ENCODE measurements around the gene SLC12A3.
"Not testable (repeated sequence)": the region's sequence is repeated elsewhere in the genome, so short reads cannot be mapped to it uniquely, and the experiment has no call there.

SLC12A3 gene

DNA sequence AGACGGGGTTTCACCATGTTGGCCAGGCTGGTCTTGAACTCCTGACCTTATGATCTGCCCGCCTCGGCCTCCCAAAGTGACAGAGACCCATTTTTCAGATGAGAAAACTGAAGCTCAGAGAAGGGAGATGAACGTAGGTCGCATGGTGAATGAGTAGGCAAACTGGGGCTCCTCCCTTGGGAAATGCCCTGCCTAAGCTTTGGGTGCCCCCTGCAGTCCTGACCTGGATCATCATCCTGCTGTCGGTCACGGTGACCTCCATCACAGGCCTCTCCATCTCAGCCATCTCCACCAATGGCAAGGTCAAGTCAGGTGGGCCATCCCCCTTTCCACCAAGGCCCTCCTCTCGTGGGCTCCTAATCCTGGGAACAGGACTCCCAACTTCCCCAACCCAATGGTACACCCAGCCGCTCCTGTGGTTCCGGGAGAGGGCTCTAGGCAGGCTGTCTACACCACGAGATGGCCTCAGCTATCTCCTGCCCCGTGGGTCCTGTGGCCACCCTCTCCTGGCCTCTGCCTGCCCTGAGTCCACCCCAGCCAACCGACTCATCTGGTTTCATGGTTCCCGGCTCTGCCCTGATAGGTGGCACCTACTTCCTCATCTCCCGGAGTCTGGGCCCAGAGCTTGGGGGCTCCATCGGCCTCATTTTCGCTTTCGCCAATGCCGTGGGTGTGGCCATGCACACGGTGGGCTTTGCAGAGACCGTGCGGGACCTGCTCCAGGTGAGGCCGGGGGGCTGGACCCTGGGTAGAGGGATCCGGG is 4.7 kb downstream of the SLC12A3 start:
- no peak for DNase-seq

- no peak for DNase-seq
Observed at GRCh38 chr16:56870276-56870888, 5.4 kb downstream of the SLC12A3 start.

DNA sequence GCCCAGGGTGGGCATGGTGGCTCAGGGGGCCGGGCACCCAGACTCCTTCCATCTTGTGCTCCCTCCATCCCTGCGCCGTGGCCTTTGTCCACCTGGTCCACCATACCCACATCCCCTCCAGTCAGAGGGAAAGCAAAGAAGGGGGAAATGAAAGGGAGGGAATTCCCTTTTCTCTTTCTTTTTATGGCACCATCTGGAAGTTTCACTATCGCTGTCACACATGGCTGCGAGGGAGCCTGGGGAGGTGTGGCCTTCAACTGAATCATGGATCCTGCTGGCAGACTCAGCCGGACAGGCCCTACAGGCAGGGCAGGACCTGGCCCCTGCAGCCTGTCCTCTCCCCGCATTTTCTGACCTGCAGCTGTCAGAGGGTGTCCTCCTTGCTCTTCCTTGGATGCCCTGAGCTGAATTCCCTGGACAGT is 6.2 kb downstream of the SLC12A3 start:
- no peak for DNase-seq

DNA sequence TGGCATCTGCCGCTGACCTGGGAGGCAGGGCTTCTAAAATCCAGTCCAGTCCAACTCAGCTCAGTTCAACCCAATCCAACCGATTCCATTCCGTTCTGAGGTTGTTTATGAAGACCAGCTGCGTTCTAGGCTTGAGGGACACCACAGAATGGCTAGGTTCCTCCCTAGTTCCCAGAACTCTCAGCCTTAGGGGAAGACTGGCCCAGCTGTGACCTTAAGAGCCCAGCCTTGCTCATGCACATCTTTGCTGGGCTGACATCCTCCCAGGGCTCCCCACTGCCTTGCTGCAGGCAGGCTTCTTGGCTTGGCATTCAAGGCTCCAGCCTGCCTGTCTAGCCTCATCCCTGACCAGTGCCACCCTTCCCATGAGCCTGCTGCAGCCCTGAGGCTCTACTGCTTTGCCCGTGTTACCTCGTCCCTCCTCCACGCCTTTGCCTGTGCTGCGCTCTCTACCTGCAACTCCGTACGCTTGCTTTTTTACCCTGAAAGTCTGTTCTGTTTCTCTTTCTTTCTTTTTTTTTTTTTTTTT is 7.9 kb downstream of the SLC12A3 start:
- no peak for DNase-seq

DNA sequence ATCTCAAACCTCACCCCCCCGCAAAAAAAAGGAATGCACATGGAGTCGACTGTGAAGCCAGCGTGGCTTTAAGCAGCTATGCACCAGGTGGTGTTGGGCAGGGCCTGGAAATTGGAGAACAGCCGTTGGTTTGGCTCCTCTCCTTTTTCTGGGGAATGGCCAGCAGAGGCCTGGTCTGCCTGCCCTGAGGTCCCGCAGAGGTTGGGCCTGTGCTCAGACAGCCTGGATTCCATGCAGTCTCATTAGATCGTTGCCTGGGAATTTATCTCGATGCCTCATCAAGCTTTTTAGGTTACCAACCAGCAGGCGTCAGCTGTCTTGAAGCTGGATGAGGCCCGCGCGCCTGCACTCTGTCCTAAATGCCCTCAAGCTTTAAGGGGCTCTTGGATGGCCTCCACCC is 9.8 kb downstream of the SLC12A3 start:
- no peak for DNase-seq

DNA sequence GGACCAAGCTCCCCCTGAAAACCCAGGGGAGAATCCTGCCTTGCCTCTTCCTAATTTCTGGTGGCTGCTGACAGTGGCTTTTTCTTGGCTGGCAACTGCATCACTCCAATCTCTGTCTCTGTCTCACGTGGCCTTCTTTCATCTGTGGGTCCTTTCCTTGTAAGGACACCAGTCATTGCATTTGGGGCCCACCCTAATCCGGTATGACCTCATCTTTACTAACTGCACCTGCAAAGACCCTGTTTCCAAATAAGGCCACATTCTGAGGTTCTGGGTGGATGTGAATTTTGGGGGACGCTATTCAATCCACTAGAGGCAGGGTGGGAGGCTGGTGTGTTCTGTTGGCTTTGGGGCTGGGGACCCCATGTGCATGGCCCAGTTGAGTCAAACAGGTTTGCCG is 11.0 kb downstream of the SLC12A3 start:
- no peak for DNase-seq

- DNase-seq = no peak
Observed at GRCh38 chr16:56877486-56878182, 12.6 kb downstream of the SLC12A3 start.

DNA sequence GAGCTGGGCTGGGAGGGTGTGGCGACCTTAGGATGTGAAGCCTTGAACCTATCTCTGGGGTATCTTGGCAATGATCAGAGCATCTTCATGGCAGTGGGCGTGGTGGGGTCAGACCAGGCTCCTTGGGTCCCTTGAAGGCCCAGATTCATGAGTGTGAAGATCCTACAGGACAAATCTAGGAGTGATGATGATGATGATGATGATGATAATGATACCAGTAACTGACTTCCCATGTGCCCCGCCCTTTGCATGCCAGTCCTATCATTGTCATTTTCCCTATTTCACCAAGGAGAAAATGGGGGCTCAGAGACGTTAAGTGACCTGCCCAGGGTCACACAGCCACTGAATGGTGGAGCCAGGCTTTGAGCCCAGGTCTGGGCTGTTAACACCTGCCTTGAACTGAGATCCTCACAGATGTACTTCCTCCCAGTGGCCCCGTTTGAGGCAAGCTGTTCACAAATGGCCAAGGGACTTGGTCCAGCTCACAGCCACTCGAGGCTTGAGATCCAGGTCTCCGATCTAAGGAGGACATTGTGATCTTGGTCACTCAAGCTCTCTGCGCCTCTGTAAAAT is 13.4 kb downstream of the SLC12A3 start:
- DNase-seq = no peak

- no peak for DNase-seq
Observed at GRCh38 chr16:56879276-56879675, 14.3 kb downstream of the SLC12A3 start.

DNA sequence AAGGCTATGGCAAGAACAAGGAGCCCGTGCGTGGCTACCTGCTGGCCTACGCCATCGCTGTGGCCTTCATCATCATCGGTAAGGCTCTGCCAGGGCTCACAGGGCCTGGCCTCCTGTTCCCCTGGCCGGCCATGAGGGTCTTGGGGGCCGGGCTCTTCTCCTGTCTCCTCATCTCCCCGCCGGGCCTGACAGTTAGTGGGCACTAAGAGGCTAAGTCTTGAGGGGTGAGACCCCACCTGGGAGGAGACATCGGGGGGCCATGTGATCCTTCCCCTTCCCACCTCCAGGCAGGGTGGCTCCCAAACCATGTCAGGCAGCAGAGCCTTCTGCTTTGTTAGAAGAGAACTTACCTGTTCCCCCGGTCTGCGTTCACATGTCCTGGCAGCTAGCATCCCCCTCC is 15.2 kb downstream of the SLC12A3 start:
- no peak for DNase-seq

- DNase-seq = no peak
Observed at GRCh38 chr16:56880685-56881084, 15.7 kb downstream of the SLC12A3 start.

DNA sequence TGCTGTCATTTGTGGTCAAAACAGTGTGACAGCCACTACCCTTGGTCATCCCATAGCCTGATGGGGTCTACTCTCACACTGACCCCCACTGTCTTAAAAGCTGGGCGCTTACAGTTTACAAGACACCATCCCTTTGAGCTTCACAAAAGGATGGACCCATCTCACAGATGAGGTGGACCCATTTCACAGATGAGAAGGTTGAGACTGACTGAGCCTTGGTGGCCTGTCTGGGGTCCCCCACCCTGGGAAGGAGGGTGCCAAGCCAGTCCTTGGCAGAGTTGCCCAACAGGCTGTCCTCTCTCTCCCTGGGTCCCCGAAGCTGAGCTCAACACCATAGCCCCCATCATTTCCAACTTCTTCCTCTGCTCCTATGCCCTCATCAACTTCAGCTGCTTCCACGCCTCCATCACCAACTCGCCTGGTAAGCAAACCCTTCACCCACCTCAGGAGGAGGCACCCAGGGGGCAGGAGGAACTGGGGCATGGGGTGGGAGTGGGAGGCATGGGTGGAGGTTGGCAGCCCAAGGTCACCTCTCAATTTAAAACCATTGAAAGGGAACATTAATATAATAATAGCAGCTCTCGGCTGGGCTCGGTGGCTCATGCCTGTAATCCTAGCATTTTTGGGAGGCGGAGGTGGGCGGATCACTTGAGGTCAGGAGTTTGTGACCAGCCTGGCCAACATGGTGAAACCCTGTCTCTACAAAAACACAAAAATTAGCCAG is 17.2 kb downstream of the SLC12A3 start:
- no peak for DNase-seq

DNA sequence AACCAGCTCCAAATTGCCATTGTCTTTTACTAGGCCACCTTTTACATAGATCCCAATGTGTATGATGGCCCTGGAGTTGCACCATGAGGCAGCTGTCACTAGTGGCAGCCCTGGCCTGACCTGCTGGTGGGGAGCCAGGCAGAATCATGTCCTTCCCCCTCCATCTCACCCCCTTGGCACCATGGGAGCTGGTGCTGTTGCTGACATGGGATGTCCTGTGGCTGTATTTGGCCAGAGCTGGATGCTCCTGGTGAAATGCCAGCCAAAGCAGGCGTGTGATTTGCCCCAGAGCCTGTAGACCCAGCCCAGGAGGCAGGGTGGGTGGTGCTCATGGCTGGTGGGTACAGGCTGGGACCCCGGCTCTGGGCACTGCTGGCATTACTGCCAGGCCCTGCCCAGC is 18.6 kb downstream of the SLC12A3 start:
- DNase-seq = no peak

GRCh38 chr16:56884026-56884582 is 19.1 kb downstream of the SLC12A3 start:
- DNase-seq = no peak

- DNase-seq = not testable (repeated sequence)
Observed at GRCh38 chr16:56884929-56885328, 19.9 kb downstream of the SLC12A3 start.

DNA sequence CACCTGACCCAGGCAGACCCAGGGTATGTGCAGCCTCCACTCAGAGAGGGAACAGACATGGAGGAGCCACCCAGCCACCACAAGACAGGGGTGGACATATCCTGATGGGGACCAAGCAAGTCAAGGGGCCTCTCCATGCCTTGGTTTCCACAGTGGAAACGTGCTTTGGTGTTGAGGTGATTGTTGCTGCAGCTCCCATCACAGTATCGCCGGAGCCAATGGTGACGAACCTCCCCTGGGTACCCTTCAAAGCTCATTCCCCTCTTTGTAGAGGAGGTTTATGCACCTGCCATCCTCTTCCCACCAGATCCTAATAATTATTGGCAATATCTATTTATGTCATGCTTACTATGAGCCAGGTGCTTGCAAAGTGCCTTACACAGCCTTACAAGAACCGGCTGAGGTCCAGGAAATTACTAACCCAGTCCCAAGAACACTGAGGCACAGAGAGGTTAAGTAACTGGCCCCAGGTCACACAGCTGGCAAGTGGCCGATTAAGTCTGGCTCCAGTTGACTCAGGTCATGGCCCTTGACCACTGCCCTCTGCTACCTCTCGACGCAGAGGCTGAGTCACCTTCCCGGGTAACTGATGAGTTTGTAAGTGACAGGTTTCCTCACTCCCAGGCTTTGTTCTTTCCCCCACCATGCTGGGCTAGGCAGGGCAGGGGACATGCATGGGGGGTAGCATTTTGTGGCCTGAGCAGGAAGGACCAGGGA is 20.6 kb downstream of the SLC12A3 start:
- no peak for DNase-seq

- no peak for DNase-seq
Observed at GRCh38 chr16:56886296-56886695, 21.3 kb downstream of the SLC12A3 start.

DNA sequence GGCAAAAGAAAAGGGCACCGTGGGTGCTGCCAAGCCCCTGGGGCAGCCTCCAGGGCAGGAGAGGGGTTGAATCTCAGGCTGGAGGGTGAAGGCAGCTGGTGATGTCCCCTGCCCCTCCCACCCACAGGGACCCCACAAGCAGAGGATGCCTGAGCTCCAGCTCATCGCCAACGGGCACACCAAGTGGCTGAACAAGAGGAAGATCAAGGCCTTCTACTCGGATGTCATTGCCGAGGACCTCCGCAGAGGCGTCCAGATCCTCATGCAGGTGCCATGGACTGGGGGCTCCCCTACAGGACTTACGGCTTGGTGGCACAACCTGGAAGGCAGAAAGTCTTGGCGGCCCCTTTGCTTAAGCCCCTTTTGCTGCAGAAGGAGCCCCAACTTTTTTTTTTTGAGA is 21.8 kb downstream of the SLC12A3 start:
- DNase-seq = no peak

DNA sequence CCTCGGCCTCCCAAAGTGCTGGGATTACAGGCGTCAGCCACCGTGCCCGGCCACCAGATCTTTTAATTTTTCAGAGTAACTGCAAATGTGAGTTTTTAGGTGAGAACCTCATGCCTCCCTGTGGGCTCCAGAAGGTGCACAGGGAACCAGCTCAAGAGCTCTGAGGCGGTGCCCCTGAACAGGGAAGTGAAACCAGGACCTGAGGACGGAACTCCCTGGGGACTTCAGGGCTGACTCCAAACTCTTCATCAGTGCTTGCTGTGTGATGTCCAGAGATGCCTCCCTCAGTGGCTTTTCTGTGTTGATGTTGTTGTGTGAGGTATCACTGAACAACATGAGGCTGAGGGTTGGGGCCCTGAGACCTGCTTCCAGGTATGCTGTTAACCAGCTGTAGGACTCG is 23.8 kb downstream of the SLC12A3 start:
- no peak for DNase-seq

DNA sequence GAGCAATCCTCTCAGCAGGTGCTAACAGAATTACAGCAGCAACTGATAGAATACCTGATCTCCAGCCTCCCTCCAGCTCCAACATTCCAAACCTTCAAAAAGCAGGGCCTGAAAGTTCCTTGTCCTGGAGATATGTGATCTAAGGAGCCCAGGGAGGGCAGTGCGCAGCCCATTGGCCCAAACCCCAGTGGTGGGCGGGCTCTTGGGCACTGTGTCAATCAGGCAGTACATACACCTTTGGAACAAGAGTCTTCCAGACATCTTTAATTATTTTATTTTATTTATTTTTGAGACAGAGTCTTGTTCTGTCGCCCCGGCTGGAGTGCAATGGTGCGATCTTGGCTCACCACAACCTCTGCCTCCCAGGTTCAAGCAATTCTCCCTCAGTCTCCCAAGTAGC is 24.2 kb downstream of the SLC12A3 start:
- DNase-seq = no peak

- no peak for DNase-seq
Observed at GRCh38 chr16:56891685-56892084, 26.7 kb downstream of the SLC12A3 start.

DNA sequence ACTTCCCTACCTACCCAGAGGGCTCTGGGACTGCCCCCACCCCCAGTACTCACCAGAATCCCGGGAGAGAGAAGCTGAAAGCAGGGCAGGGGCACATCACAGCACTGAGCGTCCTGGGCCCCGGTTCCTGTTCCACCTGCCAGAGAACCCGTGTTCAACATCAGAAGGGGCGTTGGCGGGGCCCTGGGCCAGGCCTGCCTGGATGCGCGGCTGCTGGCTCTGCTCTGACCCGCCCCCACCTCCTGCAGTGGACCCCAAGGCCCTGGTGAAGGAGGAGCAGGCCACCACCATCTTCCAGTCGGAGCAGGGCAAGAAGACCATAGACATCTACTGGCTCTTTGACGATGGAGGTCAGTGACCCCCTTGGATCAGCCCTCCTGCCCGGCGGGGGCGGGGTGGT is 27.7 kb downstream of the SLC12A3 start:
- DNase-seq = no peak

All from NCI-H187 (cell line).